Forelimb muscle (tissue), 1 donor: Measurements from ENCODE around the gene ZNHIT3. TPM values are rescaled to one million over a fixed set of nuclear protein-coding genes. Genes with fewer than 3 reads are reported as not detected.

Experiments used
- polyA plus RNA-seq: library from polyadenylated mRNA; unstranded; fragments of 120-200 nt; gene quantifications from one replicate; pipeline ENCODE4 v1.2.1, GENCODE V29; 2013; ENCODE audit not compliant: insufficient read length

The ZNHIT3 gene
- polyA plus RNA-seq, 1 donor, result 58.1 TPM

Other genes starting within 250 kb of the ZNHIT3 start
- gene TBC1D3I, start 222.1 kb upstream of the ZNHIT3 start, polyA plus RNA-seq, result 0.94 TPM
- gene TBC1D3G, start 162.8 kb upstream of the ZNHIT3 start, polyA plus RNA-seq, result not detected
- not detected for gene TBC1D3H, start 98.2 kb upstream of the ZNHIT3 start, polyA plus RNA-seq
- gene MYO19, start 48.2 kb downstream of the ZNHIT3 start, polyA plus RNA-seq, result 31.5 TPM
- 7.6 TPM for gene PIGW, start 48.3 kb downstream of the ZNHIT3 start, polyA plus RNA-seq
- gene GGNBP2, start 58.2 kb downstream of the ZNHIT3 start, polyA plus RNA-seq, result 54.0 TPM
- 5.9 TPM for gene DHRS11, start 105.2 kb downstream of the ZNHIT3 start, polyA plus RNA-seq
- gene MRM1, start 114.9 kb downstream of the ZNHIT3 start, polyA plus RNA-seq, result 3.4 TPM